Neuron (in vitro differentiated cells): ENCODE measurements around the gene DENND2D.

Experiments
- H2AFZ ChIP-seq: one replicate; pipeline ENCODE4 v1.6.1; 2013; ENCODE audit warnings: low read depth, mild to moderate bottlenecking, inconsistent platforms, low read length, moderate library complexity
- H3K27me3 ChIP-seq: one replicate; pipeline ENCODE4 v1.6.1; 2013; ENCODE audit warnings: low read length; ENCODE audit not compliant: insufficient read depth
- H3K36me3 ChIP-seq: one replicate; pipeline ENCODE4 v1.6.1; 2013; ENCODE audit warnings: low read length; ENCODE audit not compliant: insufficient read depth
- H3K4me1 ChIP-seq: one replicate; pipeline ENCODE4 v1.6.1; 2013; ENCODE audit warnings: low read length; ENCODE audit not compliant: insufficient read depth
- H3K4me3 ChIP-seq: 2 replicates; pipeline ENCODE4 v1.5.1; 2013; ENCODE audit warnings: mild to moderate bottlenecking, low read length, moderate library complexity
- H3K9me3 ChIP-seq: one replicate; pipeline ENCODE4 v1.6.1; 2013; ENCODE audit warnings: low read length

The DENND2D gene

GRCh38 chr1:111142356-111142975 lies 58.0 kb downstream of the DENND2D start:
- Histone ChIP-seq H2AFZ (no peak overlapping the region), H3K9me3 (no peaks in the 10 kb centered on the region), H3K4me3 (no peak overlapping the region), H3K27me3 (no peaks in the 10 kb centered on the region), H3K36me3 (peaks cover 7% of the 10 kb centered on the region), H3K4me1 (peaks cover 30% of the 10 kb centered on the region)

GRCh38 chr1:111141245-111142220 lies 58.9 kb downstream of the DENND2D start:
- Histone ChIP-seq H2AFZ (no peak overlapping the region), H3K4me1 (peaks cover 30% of the 10 kb centered on the region), H3K36me3 (peaks cover 11% of the 10 kb centered on the region), H3K27me3 (no peaks in the 10 kb centered on the region), H3K4me3 (peak overlapping the region; percentile 97), H3K9me3 (no peaks in the 10 kb centered on the region)

- Histone ChIP-seq H3K4me1 (peaks cover 30% of the 10 kb centered on the region), H3K4me3 (peak overlapping the region; percentile 97), H3K9me3 (no peaks in the 10 kb centered on the region), H3K36me3 (peaks cover 12% of the 10 kb centered on the region), H3K27me3 (no peaks in the 10 kb centered on the region), H2AFZ (peak overlapping the region; percentile 98)
Observed at GRCh38 chr1:111140680-111140967, 59.8 kb downstream of the DENND2D start.

GRCh38 chr1:111139956-111140679 lies 60.3 kb downstream of the DENND2D start, which contains the start of the genes CEPT1 and DRAM2:
Gene CEPT1, plus strand, starts transcription at chr1:111140223. Its CDS starts 7,492 bp downstream, at chr1:111147715.
Gene DRAM2, minus strand, starts transcription at chr1:111140093. Its CDS starts 8,539 bp downstream, at chr1:111131554.
- H3K4me1 ChIP-seq: peaks cover 30% of the 10 kb centered on the region
- peaks cover 13% of the 10 kb centered on the region for H3K36me3 ChIP-seq
- H3K27me3 ChIP-seq: no peaks in the 10 kb centered on the region
- peak within 1 kb of the TSS; percentile 97 for H3K4me3 ChIP-seq
- peak within 1 kb of the TSS; percentile 98 for H2AFZ ChIP-seq
- no peaks in the 10 kb centered on the region for H3K9me3 ChIP-seq

GRCh38 chr1:111139324-111139955 lies 61.0 kb downstream of the DENND2D start:
- no peaks in the 10 kb centered on the region for H3K9me3 ChIP-seq
- H3K27me3 ChIP-seq: no peaks in the 10 kb centered on the region
- peak overlapping the region; percentile 97 for H3K4me3 ChIP-seq
- H3K4me1 ChIP-seq: peaks cover 30% of the 10 kb centered on the region
- H3K36me3 ChIP-seq: peaks cover 16% of the 10 kb centered on the region
- peak overlapping the region; percentile 98 for H2AFZ ChIP-seq
